NCI-H1694 (cell line): ENCODE results near the gene FAM3B.
"Not testable (repeated sequence)": the region's sequence is repeated elsewhere in the genome, so short reads cannot be mapped to it uniquely, and the experiment has no call there.

Experiments used
- DNase-seq: peaks from one replicate; lab custom pipeline; 2025; lab: John Stamatoyannopoulos, UW

The FAM3B gene, protein sequence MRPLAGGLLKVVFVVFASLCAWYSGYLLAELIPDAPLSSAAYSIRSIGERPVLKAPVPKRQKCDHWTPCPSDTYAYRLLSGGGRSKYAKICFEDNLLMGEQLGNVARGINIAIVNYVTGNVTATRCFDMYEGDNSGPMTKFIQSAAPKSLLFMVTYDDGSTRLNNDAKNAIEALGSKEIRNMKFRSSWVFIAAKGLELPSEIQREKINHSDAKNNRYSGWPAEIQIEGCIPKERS

GRCh38 chr21:41316200-41317062 is at the start of gene FAM3B:
Gene FAM3B (plus strand): TSS chr21:41316801. CDS start chr21:41316880, 79 bp downstream.
- no peak for DNase-seq

DNA sequence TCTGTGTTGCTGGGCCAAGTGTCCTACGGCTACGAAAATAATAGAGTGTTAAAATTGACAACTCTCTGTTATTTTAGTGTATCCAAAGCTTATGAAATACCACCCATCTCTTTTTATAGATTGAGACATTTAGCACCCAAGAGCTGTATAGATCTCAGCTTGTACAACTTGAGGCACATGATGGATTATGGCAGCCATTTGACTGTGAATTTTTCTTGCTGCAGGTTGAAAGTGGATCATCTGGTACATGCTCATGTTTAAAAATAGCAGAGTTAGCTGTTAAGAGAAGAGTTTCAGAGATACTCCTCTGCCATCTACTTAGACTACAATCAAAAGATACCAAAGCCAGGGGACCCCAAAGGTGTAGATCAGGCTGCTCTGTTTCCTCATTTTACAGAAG is 49.3 kb upstream of the FAM3B start:
- DNase-seq: no peak

DNA sequence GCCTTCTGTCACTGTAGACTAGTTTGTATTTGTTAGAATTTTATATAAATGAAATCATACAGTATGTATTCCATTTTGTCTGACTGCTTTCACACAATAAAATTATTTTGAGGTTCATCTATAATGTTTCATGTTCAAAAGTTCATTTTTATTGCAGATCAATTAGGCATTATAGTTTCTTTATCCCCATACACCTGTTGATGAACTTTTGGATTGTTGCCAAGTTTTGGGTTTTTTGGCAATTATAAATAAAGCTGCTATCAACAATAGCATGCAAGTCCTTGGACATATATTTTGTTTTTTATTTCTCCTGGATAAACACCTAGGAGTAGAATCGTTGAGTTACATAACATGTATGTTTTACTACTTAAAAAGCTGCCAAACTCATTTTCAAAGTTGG is 47.1 kb upstream of the FAM3B start:
- DNase-seq: no peak

DNA sequence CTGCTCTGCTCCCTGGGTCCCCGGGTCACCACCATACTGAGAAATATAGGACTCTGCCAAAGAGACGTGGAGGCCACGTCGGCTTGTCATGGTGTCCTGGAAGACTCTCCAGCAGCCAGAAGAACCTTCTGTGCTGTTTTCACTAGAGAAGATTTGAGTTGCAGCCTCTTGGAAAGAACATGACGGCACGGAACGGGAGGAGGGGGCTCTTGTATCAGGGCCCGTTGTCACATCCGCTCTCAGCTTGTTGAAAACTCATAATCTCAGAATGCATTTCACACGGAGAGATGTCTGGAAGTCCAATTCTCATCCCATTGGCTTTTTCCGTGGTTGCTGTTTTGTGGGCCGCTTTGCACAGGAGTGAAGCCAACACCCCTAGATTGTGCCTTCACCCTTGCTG is 39.4 kb upstream of the FAM3B start:
- DNase-seq: no peak

DNA sequence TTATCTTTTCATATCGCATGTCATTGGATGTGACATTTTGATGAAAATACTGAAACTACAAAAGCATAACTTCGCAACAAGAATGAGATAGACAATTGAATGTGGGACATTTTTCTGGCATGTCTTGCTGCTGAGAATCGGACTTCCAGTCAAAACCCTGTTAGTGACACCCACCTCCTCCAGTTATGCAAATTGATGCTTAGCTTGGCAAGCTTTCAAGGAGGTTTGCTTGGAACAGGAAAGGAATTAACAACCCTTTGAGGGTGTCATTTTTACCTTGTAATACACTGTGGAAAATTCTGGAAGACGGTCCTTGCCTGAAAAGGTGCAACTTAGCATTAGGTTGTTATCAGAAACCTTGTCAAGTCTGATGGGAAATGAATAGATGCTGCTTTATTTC is 38.8 kb upstream of the FAM3B start:
- no peak for DNase-seq

- DNase-seq: no peak
These were observed 36.3 kb upstream of the FAM3B start for GRCh38 chr21:41280115-41280919.

GRCh38 chr21:41282412-41282811 is 34.2 kb upstream of the FAM3B start:
- DNase-seq: no peak

DNA sequence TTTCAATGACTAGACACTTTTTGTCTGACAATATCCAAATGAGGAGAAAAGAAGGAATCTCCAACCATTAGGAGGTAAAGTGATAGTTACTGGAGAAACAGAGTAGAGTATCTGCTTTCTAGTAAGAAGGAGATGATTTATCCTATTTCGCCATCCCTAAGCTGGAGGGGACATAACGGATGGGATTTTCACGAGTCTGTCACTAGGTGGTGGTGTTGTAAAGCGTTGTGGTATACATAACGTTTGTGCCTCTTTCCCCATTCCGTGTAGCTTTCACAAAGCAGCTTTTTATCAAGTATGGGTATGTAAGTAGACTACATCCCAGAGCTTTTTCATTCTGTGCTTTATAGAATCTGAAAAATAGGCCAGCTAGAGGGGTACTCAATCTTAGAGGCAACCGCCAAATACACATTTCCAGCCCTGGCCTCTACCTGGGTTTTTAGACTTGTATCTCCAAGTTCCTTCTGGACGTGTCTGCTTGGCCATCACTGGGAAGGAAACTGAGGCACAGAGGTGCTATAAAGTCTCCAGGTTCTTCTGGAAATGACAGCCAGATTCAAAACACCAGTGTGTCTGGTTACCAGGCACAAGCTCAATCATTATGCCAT is 33.3 kb upstream of the FAM3B start:
- peak; percentile 72 for DNase-seq

GRCh38 chr21:41289431-41289830 is 27.2 kb upstream of the FAM3B start:
- no peak for DNase-seq

- no peak for DNase-seq
These were observed 26.3 kb upstream of the FAM3B start for GRCh38 chr21:41290106-41290799.

- DNase-seq: no peak
These were observed 21.9 kb upstream of the FAM3B start for GRCh38 chr21:41294548-41295231.

GRCh38 chr21:41295721-41296254 is 20.8 kb upstream of the FAM3B start:
- DNase-seq: no peak

DNA sequence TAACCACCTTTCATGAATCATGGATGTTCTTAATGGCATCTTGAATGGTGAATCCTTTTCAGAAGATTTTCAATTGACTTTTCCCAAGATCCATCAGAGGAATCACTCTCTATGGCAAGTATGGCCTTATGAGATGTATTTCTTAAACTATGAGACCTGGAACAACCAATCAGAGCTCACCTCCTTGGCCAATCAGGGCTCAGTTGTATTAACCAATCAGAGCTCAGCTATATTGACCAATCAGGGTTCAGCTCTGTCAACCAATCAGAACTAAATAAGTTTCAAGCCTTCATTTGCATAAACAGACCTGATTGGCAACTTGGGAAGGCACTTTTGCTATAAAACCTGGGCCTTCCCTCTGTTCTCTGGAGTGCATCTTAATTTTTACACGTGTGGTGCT is 13.6 kb upstream of the FAM3B start:
- no peak for DNase-seq

DNA sequence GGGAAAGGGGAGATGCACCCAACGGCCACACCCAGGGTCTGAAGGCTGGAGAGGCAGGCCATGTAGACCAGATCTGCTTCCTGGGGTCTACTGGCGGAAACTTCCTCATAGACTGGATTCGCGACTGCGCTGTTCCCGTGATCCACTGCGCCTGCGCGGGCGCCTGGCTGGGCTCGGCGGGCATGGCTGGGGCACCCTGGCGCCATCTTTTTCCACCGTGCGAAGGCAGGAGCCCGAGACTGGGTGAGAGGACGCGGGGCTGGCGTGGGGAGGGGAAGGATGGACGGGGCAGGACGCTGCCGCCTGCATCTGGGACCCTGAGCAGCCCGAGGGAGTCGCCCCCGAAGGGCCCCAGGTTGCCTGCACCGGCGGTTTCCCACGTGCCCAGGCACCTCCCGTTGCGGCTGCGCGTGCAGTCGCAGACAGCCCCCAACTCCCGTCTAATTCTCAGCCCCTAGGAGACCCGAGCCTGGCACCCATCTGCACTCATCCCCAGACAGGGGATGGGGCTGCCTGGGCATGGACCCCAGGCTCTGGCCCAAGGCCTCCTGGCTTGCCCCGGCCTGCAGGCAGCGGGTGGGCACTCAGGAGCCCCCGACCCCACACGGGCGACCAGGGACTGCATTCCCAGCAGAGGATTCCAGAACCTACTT is 12.4 kb upstream of the FAM3B start:
- no peak for DNase-seq

- no peak for DNase-seq
These were observed 9.4 kb upstream of the FAM3B start for GRCh38 chr21:41307219-41307618.

DNA sequence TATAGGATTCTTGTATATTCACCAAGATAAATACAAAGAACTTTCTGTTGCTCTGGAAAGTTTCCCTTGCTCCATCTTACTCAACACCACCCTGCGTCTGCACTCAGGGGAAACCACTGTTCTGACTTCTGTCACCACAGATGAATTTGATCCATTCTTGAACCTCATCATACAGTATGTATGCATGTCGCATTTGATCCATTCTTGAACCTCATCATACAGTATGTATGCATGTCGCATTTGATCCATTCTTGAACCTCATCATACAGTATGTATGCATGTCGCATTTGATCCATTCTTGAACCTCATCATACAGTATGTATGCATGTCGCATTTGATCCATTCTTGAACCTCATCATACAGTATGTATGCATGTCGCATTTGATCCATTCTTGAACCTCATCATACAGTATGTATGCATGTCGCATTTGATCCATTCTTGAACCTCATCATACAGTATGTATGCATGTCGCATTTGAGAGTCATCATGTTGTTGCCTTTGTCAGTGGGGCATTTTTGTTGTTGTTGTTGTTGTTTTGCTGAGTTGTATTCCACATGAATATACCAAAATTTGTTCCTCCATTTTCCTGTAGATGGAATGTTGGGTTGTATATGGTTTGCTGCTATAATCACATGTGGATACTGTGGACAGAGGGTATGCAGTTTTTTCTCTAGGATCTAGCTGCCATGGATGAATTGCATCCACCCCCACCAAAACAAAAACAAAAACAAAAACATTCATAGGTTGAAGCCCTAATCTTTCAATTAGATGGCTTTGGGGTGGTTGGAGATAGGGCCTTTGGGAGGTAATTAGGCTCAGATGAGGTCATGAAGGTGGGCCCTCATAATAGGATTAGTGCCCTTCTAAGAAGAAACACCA is 3.1 kb upstream of the FAM3B start:
- not testable (repeated sequence) for DNase-seq

DNA sequence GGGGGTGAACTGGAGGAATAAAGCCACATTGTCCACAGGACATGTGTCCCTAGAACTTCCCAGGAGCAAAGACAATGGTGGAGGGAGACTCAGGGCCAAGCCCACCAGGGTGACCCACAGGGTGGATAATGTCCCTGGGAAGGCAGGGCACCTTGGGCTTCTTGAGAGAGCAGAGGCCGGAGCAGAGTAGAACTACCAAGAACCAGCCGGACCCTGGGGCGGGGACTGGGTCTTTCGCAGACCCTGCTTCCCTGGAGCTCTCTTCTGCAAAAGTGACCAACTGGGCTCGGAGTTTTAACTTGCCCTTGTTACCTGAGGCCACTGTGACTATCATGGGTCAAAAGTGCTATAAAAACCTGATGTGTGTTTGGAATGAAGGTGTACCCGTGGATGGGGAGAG is 875 bp upstream of the FAM3B start:
- DNase-seq: no peak

GRCh38 chr21:41317063-41317392 is 427 bp downstream of the FAM3B start:
- DNase-seq: no peak

- no peak for DNase-seq
These were observed 857 bp downstream of the FAM3B start for GRCh38 chr21:41317458-41317857.
